NB4 (cell line): ENCODE results near the gene IFI27L2.
A peak's percentile ranks its signal among the peaks of the same experiment; 100 is the strongest.

Experiments used
- DNase-seq: peaks from one replicate; pipeline ENCODE4 v3.0.0; 2010; ENCODE audit warnings: low read depth
- H3K4me3 ChIP-seq: one replicate; pipeline ENCODE4 v1.5.1; 2011; ENCODE audit warnings: mild to moderate bottlenecking, low read depth, low read length, moderate library complexity
- MAX ChIP-seq: IDR thresholded peaks from 2 replicates; pipeline ENCODE4 v1.6.1; 2011; ENCODE audit warnings: low read depth, low read length
- MYC ChIP-seq: IDR thresholded peaks from 2 replicates; pipeline ENCODE4 v1.6.1; 2011; ENCODE audit warnings: low read depth, low read length
- POLR2A ChIP-seq: IDR thresholded peaks from 2 replicates; pipeline ENCODE4 v1.6.1; 2011; ENCODE audit warnings: mild to moderate bottlenecking; ENCODE audit not compliant: insufficient read length; ENCODE audit errors: extremely low read depth
- TF ChIP-seq, protein P1 (sequence below): IDR thresholded peaks from one replicate; pipeline ENCODE4 v1.5.1; 2012; ENCODE audit warnings: low read depth, low read length

Gene IFI27L2

GRCh38 chr14:94081386-94081820 lies 48.0 kb downstream of the IFI27L2 start:
- TF ChIP-seq, protein P1, sequence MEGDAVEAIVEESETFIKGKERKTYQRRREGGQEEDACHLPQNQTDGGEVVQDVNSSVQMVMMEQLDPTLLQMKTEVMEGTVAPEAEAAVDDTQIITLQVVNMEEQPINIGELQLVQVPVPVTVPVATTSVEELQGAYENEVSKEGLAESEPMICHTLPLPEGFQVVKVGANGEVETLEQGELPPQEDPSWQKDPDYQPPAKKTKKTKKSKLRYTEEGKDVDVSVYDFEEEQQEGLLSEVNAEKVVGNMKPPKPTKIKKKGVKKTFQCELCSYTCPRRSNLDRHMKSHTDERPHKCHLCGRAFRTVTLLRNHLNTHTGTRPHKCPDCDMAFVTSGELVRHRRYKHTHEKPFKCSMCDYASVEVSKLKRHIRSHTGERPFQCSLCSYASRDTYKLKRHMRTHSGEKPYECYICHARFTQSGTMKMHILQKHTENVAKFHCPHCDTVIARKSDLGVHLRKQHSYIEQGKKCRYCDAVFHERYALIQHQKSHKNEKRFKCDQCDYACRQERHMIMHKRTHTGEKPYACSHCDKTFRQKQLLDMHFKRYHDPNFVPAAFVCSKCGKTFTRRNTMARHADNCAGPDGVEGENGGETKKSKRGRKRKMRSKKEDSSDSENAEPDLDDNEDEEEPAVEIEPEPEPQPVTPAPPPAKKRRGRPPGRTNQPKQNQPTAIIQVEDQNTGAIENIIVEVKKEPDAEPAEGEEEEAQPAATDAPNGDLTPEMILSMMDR: no peak
- TF ChIP-seq MAX: no peak
- no peak for TF ChIP-seq POLR2A
- TF ChIP-seq MYC: no peak
- peak overlapping the region; percentile 72 for H3K4me3 ChIP-seq
- DNase-seq: no peak

GRCh38 chr14:94080621-94081385 lies 48.6 kb downstream of the IFI27L2 start, which contains the start of the genes DDX24 and IFI27L1:
DDX24 (minus strand) TSS chr14:94081202; CDS start chr14:94079742, 1,460 bp downstream.
IFI27L1 (plus strand) TSS chr14:94081310; CDS start chr14:94096938, 15,628 bp downstream.
- TF ChIP-seq MAX (peak; percentile 76), POLR2A (peak; percentile 92), MYC (peak; percentile 87)
- TF ChIP-seq, protein P1: no peak
- peak within 1 kb of the TSS; percentile 72 for H3K4me3 ChIP-seq
- DNase-seq: peak; percentile 94

GRCh38 chr14:94079891-94080620 lies 49.3 kb downstream of the IFI27L2 start:
- H3K4me3 ChIP-seq: peak overlapping the region; percentile 72
- DNase-seq: peak; percentile 8
- TF ChIP-seq POLR2A (no peak), MAX (no peak), MYC (no peak)
- TF ChIP-seq, protein P1: no peak

DNA sequence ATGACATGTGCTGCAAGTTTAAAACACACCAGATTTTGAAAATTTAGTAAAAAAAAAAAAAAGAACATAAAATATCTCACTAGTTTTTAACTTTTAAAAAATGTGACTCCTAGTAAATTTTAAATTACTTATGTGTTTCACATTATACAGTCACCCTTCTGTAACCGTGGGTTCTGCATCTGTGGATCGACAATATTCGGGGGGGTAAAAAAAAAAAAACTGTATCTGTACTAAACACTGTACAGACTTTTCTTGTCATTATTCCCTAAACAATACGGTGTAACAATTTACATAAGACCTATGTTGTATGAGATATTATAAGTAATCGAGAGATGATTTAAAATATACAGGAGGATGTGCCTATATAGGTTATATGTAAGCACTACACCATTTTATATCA lies 51.6 kb downstream of the IFI27L2 start:
- no peak for DNase-seq
- H3K4me3 ChIP-seq: peak overlapping the region; percentile 72
- TF ChIP-seq POLR2A (no peak), MYC (no peak), MAX (no peak)
- TF ChIP-seq, protein P1: no peak
